K562 treated with DMSO at 1 percent for 48 hours (cell line): ENCODE measurements around the gene RDH8. TPM values are rescaled to one million over a fixed set of nuclear protein-coding genes. Genes with fewer than 3 reads are reported as not detected.

Experiments
- total RNA-seq: library from RNA; unstranded; fragments of 300-600 nt; gene quantifications from 2 replicates; pipeline ENCODE4 v1.2.3, GENCODE V29; 2022; ENCODE audit warnings: low replicate concordance; ENCODE audit errors: extremely low read depth

The RDH8 gene
- total RNA-seq: not detected in 2 replicates

GRCh38 chr19:10013316-10013715 lies at the start of gene RDH8:
RDH8 (plus strand) TSS chr19:10013483; CDS start chr19:10013498, 15 bp downstream.

GRCh38 chr19:10010247-10010691 lies 3.0 kb upstream of the RDH8 start, which contains the start of gene COL5A3:
COL5A3 (minus strand) TSS chr19:10010504; CDS start chr19:10010385, 119 bp downstream.

Other genes starting within 250 kb of the RDH8 start
- not detected in 2 replicates for gene ZNF846, start 244.7 kb upstream of the RDH8 start, total RNA-seq
- gene FBXL12, start 194.4 kb upstream of the RDH8 start, total RNA-seq: not detected in 2 replicates
- gene UBL5, start 185.6 kb upstream of the RDH8 start, total RNA-seq: not detected in 2 replicates
- not detected in 2 replicates for gene PIN1, start 178.2 kb upstream of the RDH8 start, total RNA-seq
- gene OLFM2, start 77.0 kb upstream of the RDH8 start, total RNA-seq: not detected in 2 replicates
- gene COL5A3, start 3.0 kb upstream of the RDH8 start, total RNA-seq: not detected in 2 replicates
- not detected in 2 replicates for gene SHFL, start 72.8 kb downstream of the RDH8 start, total RNA-seq
- gene ANGPTL6, start 89.2 kb downstream of the RDH8 start, total RNA-seq: not detected in 2 replicates
- gene PPAN, start 92.9 kb downstream of the RDH8 start, total RNA-seq: not detected in 2 replicates
- gene P2RY11, start 98.2 kb downstream of the RDH8 start, total RNA-seq: not detected in 2 replicates
- gene EIF3G, start 106.4 kb downstream of the RDH8 start, total RNA-seq: not detected in 2 replicates
- gene DNMT1, start 181.5 kb downstream of the RDH8 start, total RNA-seq: 271 TPM in 1 of 2 replicates, not detected in the other
- not detected in 2 replicates for gene S1PR2, start 217.8 kb downstream of the RDH8 start, total RNA-seq
- not detected in 2 replicates for gene MRPL4, start 238.7 kb downstream of the RDH8 start, total RNA-seq